Astrocyte (in vitro differentiated cells and primary cell): ENCODE measurements around the gene CAPN5. TPM values are rescaled to one million over a fixed set of nuclear protein-coding genes. Genes with fewer than 3 reads are reported as not detected.

Experiments used
- DNase-seq: peaks from one replicate; pipeline ENCODE4 v3.0.0-alpha.2; 2010; ENCODE audit warnings: low read depth
- FAIRE-seq: peaks from 2 replicates; lab custom pipeline; 2011; peaks lifted over from hg19 to GRCh38; lab: Jason Lieb, UNC
- H2AFZ ChIP-seq: 2 replicates; pipeline ENCODE4 v1.6.0; 2012; ENCODE audit warnings: low read depth, low read length, inconsistent platforms
- H3K27ac ChIP-seq: 2 replicates; pipeline ENCODE4 v1.5.1; 2011; ENCODE audit warnings: low read depth, low read length, inconsistent platforms
- H3K27me3 ChIP-seq: 2 replicates; pipeline ENCODE4 v1.6.0; 2011; ENCODE audit warnings: low read length, inconsistent platforms; ENCODE audit not compliant: insufficient read depth
- H3K36me3 ChIP-seq: 2 replicates; pipeline ENCODE4 v1.5.1; 2011; ENCODE audit warnings: low read length, inconsistent platforms; ENCODE audit not compliant: insufficient read depth
- H3K4me1 ChIP-seq: 2 replicates; pipeline ENCODE4 v1.5.1; 2011; ENCODE audit warnings: low read length, inconsistent platforms; ENCODE audit not compliant: insufficient read depth
- H3K4me2 ChIP-seq: 2 replicates; pipeline ENCODE4 v1.6.0; 2012; ENCODE audit warnings: low read length, inconsistent platforms
- H3K4me3 ChIP-seq: 2 replicates; pipeline ENCODE4 v1.5.1; 2011; ENCODE audit warnings: low read depth, mild to moderate bottlenecking, low read length, inconsistent platforms; ENCODE audit not compliant: insufficient read depth
- H3K79me2 ChIP-seq: 2 replicates; pipeline ENCODE4 v1.6.0; 2012; ENCODE audit warnings: mild to moderate bottlenecking, low read length, inconsistent platforms; ENCODE audit not compliant: insufficient read depth
- H3K9ac ChIP-seq: 2 replicates; pipeline ENCODE4 v1.6.0; 2012; ENCODE audit warnings: mild to moderate bottlenecking, low read length, inconsistent platforms
- H3K9me3 ChIP-seq: 2 replicates; pipeline ENCODE4 v1.5.1; 2012; ENCODE audit warnings: low read depth, mild to moderate bottlenecking, low read length, inconsistent platforms; ENCODE audit not compliant: insufficient read depth
- H4K20me1 ChIP-seq: 2 replicates; pipeline ENCODE4 v1.6.0; 2012; ENCODE audit warnings: low read length, inconsistent platforms; ENCODE audit not compliant: insufficient read depth
- H3K27ac Mint-ChIP-seq: one replicate; pipeline ENCODE4 v1.8.0; 2021; ENCODE audit warnings: mild to moderate bottlenecking, mixed read lengths; ENCODE audit not compliant: unreplicated experiment
- H3K27me3 Mint-ChIP-seq: one replicate; pipeline ENCODE4 v1.8.0; 2021; ENCODE audit warnings: low read depth, mixed read lengths; ENCODE audit not compliant: unreplicated experiment
- H3K36me3 Mint-ChIP-seq: one replicate; pipeline ENCODE4 v1.8.0; 2021; ENCODE audit warnings: low read depth, mixed read lengths; ENCODE audit not compliant: unreplicated experiment
- H3K4me1 Mint-ChIP-seq: one replicate; pipeline ENCODE4 v1.8.0; 2021; ENCODE audit warnings: low read depth, mixed read lengths; ENCODE audit not compliant: unreplicated experiment
- H3K4me3 Mint-ChIP-seq: one replicate; pipeline ENCODE4 v1.8.0; 2021; ENCODE audit warnings: mild to moderate bottlenecking, moderate library complexity, mixed read lengths; ENCODE audit not compliant: unreplicated experiment
- H3K9me3 Mint-ChIP-seq: one replicate; pipeline ENCODE4 v1.8.0; 2021; ENCODE audit warnings: mild to moderate bottlenecking, mixed read lengths; ENCODE audit not compliant: unreplicated experiment
- EZH2 ChIP-seq: IDR thresholded peaks from 2 replicates; pipeline ENCODE4 v1.6.1; 2012; ENCODE audit warnings: mild to moderate bottlenecking, low read length, inconsistent platforms; ENCODE audit not compliant: insufficient read depth
- total RNA-seq: library from RNA; stranded (reverse); gene quantifications from 2 replicates; pipeline ENCODE4 v1.2.1, GENCODE V29; 2021
- TF ChIP-seq, protein P1 (sequence below): IDR thresholded peaks from 2 replicates; pipeline ENCODE4 v1.5.1; 2011; ENCODE audit warnings: low read depth, mild to moderate bottlenecking, inconsistent platforms, low read length, moderate library complexity; ENCODE audit not compliant: insufficient read depth

CAPN5 gene
- total RNA-seq, 1 donor from 2014 or later = 17.4 TPM

- Histone ChIP-seq H2AFZ (peak overlapping the region; percentile 87), H4K20me1 (no peaks in the 10 kb centered on the region), H3K4me2 (peak overlapping the region; percentile 80), H3K4me3 (peak overlapping the region; percentile 41), H3K27me3 (peaks cover 8% of the 10 kb centered on the region), H3K27ac (no peak overlapping the region), H3K9me3 (peaks cover 3% of the 10 kb centered on the region), H3K9ac (no peak overlapping the region), H3K4me1 (peaks cover 8% of the 10 kb centered on the region), H3K36me3 (no peaks in the 10 kb centered on the region), H3K79me2 (no peaks in the 10 kb centered on the region)
- peaks cover 37% of the 10 kb centered on the region for H3K27me3 Mint-ChIP-seq
- FAIRE-seq = no peak
- no peaks in the 10 kb centered on the region for H3K4me1 Mint-ChIP-seq
- H3K9me3 Mint-ChIP-seq = peaks cover 13% of the 10 kb centered on the region
- peak; percentile 33 for DNase-seq
- H3K27ac Mint-ChIP-seq = no peak overlapping the region
- TF ChIP-seq, protein P1, sequence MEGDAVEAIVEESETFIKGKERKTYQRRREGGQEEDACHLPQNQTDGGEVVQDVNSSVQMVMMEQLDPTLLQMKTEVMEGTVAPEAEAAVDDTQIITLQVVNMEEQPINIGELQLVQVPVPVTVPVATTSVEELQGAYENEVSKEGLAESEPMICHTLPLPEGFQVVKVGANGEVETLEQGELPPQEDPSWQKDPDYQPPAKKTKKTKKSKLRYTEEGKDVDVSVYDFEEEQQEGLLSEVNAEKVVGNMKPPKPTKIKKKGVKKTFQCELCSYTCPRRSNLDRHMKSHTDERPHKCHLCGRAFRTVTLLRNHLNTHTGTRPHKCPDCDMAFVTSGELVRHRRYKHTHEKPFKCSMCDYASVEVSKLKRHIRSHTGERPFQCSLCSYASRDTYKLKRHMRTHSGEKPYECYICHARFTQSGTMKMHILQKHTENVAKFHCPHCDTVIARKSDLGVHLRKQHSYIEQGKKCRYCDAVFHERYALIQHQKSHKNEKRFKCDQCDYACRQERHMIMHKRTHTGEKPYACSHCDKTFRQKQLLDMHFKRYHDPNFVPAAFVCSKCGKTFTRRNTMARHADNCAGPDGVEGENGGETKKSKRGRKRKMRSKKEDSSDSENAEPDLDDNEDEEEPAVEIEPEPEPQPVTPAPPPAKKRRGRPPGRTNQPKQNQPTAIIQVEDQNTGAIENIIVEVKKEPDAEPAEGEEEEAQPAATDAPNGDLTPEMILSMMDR = peak; percentile 27
- TF ChIP-seq EZH2 = peak; percentile 38
- H3K36me3 Mint-ChIP-seq = peaks cover 5% of the 10 kb centered on the region
- no peak overlapping the region for H3K4me3 Mint-ChIP-seq
These were observed 27.0 kb upstream of the CAPN5 start for GRCh38 chr11:77039491-77040400.

GRCh38 chr11:77040401-77040777 lies 26.4 kb upstream of the CAPN5 start:
- no peaks in the 10 kb centered on the region for H3K4me1 Mint-ChIP-seq
- H3K27ac Mint-ChIP-seq = no peak overlapping the region
- Histone ChIP-seq H3K27ac (no peak overlapping the region), H3K9me3 (peaks cover 3% of the 10 kb centered on the region), H2AFZ (no peak overlapping the region), H3K36me3 (no peaks in the 10 kb centered on the region), H3K4me3 (no peak overlapping the region), H3K27me3 (peaks cover 9% of the 10 kb centered on the region), H3K4me2 (no peak overlapping the region), H3K79me2 (no peaks in the 10 kb centered on the region), H4K20me1 (no peaks in the 10 kb centered on the region), H3K4me1 (peaks cover 8% of the 10 kb centered on the region), H3K9ac (no peak overlapping the region)
- TF ChIP-seq EZH2 = no peak
- TF ChIP-seq, protein P1 = no peak
- H3K27me3 Mint-ChIP-seq = peaks cover 44% of the 10 kb centered on the region
- FAIRE-seq (no peak), DNase-seq (no peak)
- peaks cover 5% of the 10 kb centered on the region for H3K36me3 Mint-ChIP-seq
- no peak overlapping the region for H3K4me3 Mint-ChIP-seq
- peaks cover 13% of the 10 kb centered on the region for H3K9me3 Mint-ChIP-seq

DNA sequence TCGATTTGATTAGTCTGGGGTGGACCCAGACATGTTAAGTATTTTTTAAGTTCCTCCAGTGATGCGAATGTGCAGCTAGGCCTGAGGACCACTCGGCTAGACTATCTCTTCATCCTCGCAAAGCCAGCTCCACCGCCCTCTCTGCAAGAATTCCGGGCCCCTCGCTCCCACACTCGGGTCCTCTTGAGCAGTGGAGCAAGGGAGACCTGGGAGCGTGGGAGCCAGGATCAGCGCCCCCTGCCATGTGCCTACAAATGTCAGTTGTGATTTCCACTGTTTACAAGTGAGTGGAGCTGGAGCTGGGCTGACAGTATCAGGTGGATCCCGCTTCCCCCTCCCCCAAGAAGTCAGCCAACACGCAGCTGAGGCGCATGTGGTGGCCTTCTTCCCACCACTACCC lies 25.9 kb upstream of the CAPN5 start:
- peaks cover 10% of the 10 kb centered on the region for H3K4me1 ChIP-seq
- no peak overlapping the region for H3K27ac Mint-ChIP-seq
- TF ChIP-seq, protein P1 = no peak
- no peak for TF ChIP-seq EZH2
- H3K27ac ChIP-seq = no peak overlapping the region
- H2AFZ ChIP-seq = no peak overlapping the region
- H3K27me3 Mint-ChIP-seq = peaks cover 47% of the 10 kb centered on the region
- H3K4me2 ChIP-seq = no peak overlapping the region
- DNase-seq (no peak), FAIRE-seq (no peak)
- H3K4me3 Mint-ChIP-seq = peak overlapping the region; percentile 40
- H3K4me1 Mint-ChIP-seq = no peaks in the 10 kb centered on the region
- H3K36me3 Mint-ChIP-seq = peaks cover 5% of the 10 kb centered on the region
- H3K9me3 ChIP-seq = peaks cover 3% of the 10 kb centered on the region
- peaks cover 12% of the 10 kb centered on the region for H3K27me3 ChIP-seq
- no peaks in the 10 kb centered on the region for H3K36me3 ChIP-seq
- no peak overlapping the region for H3K4me3 ChIP-seq
- no peaks in the 10 kb centered on the region for H3K79me2 ChIP-seq
- H3K9me3 Mint-ChIP-seq = peaks cover 13% of the 10 kb centered on the region
- no peak overlapping the region for H3K9ac ChIP-seq
- no peaks in the 10 kb centered on the region for H4K20me1 ChIP-seq
